NCI-H2029 treated with DMSO at 0.1 percent for 48 hours (cell line): ENCODE measurements around the gene OGFOD1.
"Not testable (repeated sequence)": the region's sequence is repeated elsewhere in the genome, so short reads cannot be mapped to it uniquely, and the experiment has no call there.

Source experiments
- DNase-seq: peaks from one replicate; lab custom pipeline; 2025; lab: John Stamatoyannopoulos, UW

The OGFOD1 gene

GRCh38 chr16:56480776-56481467, 29.6 kb downstream of the OGFOD1 start:
- DNase-seq, result no peak

DNA sequence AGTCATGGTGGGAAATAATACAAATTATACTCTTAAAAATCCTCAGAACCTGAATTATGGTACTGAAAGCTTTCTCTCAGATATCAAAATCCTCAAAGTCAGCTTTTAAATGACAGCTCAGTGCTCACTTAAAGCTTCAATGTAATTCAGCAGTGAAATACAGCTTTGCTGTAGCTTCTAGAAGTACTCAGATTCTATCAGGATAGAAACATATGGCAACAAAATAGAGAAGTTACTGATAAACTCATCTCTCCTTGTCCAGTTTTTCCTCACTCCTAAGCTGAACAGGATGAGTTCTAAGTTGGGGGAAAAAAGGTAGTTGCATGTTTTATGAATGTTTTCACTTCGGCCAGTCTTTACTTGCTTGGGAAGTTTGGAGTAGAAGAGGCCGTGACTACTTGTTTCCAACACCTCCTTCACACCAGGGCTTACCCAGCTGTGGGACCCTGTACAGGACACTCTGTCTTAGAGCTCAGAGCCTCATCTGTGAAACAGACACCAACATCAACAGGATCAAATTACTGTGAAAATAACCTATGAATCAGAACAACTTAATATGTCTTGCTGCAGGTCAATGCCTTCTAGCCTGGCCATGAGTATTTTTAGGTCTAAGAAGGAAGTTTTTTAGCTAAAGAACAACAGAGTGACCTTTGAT, 30.2 kb downstream of the OGFOD1 start:
- DNase-seq, result no peak

DNA sequence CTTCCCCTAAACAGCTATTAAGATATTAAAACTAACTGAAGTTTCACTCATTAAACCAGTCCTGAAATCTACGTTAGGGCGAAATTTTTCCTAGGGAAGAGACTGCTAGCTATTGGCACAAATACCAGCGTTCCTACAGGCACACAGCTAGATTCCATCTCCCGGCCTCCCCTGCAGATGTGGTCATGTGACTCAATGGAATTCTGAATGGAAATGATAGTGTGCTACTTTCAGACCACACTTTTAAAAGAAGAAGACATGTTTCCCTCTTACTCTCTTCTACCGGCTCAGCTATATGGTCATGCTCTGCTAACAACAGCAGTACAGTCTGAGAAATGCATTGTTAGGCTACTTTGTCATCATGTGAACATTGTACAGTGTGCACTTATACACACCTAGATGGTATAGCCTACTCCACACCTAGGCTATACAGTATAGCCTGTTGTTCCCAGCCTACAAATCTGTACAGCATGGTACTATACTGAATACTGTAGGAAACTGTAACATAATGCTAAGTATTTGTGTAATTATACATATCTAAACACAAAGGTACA, 31.4 kb downstream of the OGFOD1 start:
- DNase-seq, result no peak

- no peak for DNase-seq
Measured at GRCh38 chr16:56483394-56483793, 32.0 kb downstream of the OGFOD1 start.

DNA sequence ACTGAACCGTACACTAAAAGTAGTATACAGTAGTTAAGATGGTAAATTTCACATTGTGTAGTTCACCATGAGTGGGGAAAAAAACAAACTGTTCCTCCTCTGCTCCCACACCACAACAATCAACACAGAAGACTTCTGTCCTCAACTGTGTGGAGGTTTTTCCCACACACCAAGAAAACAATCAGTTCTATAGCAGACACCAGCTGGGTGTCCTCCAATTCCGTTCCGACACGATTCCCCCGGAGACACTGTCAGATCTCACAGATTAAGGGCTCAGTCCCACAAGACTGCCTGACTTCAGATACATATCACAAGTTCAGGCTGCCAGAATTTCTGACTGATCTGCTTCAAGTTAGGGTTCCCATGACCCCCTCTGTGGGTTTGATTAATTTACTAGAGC, 36.7 kb downstream of the OGFOD1 start:
- no peak for DNase-seq

DNA sequence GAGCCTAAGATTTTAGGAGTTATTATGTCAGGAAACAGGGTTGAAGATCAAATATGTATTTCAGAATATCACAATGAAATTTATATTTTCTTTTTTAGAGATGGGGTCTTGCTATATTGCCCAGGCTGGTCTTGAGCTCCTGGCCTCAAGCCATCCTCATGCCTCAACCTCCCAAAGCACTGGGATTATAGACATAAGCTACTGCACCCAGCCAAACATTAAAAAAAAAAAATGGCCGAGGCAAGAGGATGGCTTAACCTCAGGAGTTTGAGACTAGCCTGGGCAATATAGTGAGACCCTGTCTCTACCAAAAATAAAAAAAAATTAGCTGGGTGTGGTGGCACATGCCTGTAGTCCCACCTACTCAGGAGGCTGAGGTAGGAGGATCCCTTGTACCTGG, 37.5 kb downstream of the OGFOD1 start:
- DNase-seq, result not testable (repeated sequence)

DNA sequence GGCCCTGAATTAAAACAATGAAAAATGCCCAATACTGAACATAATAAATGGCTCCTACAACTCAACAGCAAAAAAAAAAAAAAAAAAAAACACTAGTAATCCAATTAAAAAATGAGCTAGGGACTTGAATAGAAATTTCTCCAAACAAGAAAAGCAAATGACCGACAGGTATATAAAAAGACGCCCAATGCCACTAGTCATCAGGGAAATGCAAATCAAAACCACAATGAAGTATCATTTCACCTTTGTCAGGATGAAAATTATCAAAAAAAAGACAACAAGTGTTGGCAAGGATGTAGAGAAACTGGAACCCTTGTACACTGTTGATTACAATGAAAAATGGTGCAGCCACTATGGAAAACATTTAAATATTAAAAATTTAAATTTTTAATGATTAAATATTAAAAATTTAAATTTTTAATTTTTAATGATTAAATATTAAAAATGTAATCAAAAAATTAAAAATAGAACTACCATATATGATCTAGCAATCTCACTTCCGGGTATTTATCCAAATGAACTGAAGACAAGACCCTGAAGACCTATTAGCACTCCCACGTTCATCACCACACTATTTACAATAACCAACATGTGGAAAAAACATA, 40.4 kb downstream of the OGFOD1 start:
- DNase-seq, result no peak

DNA sequence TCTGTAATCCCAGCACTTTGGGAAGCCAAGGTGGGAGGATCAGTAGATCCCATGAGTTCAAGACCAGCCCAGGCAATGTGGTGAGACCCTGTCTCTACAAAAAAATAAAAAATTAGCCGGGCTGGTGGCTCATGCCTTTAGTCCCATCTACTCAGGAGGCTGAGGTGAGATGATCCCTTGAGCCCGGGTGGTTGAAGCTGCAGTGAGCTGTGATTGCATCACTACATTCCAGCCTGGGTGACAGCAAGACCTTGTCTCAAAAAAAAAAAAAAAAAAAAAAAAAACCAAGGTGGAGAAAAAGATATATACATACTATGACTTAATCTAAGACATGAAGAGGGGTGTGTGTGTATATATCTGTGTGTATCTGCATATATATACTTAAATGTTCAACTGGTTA, 41.8 kb downstream of the OGFOD1 start:
- DNase-seq, result no peak

GRCh38 chr16:56493815-56494214, 42.5 kb downstream of the OGFOD1 start:
- DNase-seq, result no peak

- DNase-seq, result no peak
Measured at GRCh38 chr16:56505181-56505580, 53.8 kb downstream of the OGFOD1 start.

DNA sequence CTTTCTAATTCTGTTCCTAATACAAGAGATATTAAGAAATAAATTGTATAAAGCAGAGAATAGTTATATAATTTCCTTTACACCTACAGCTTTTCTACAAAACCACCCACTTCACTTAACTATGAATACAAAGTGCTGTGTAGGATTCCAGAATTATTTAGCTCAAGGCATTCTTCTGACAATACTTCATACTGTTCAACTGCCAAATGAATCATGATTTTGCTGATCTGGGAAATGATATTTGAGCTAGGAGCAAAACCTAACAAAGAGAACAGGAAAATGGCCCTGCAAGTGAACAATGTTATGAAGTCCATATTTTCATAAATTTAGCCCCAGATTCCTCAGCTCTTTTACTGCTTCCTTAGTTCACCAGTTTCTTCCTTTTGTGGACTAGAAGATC, 55.6 kb downstream of the OGFOD1 start:
- DNase-seq, result no peak

GRCh38 chr16:56510544-56510943, 59.2 kb downstream of the OGFOD1 start:
- no peak for DNase-seq

DNA sequence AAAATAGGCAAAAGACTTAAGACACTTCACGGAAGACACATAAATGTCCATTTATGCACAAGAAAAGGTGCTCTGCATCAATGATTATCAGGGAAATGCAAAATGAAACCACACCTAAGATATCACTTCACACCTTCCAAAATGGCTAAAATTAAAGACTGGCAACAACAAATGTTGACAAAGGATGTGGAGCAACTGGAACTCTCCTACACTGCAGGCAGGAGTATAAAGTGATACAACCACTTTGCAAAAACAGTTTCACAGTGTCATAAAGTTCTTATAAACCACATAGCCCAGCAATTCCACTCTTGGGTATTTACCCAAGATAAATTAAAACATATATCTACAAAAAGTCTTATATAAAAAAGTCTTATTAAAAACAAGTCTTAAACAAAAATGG, 60.7 kb downstream of the OGFOD1 start:
- no peak for DNase-seq

DNA sequence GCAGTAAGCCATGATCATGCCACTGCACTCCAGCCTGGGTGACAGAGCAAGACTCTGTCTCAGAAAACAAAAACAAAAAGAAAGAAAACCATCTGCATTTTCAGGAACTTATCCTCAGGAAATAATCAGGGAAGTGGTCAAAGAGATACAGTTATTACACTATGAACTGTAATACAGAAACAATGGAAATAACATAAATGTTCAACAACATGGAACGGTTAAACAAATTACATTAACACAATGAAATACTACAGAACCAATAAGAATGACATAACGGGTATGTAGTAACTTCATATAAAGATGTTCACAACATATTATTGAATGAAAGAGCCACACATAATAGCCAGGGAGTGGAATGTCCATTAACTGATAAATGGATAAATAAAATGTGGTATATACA, 61.7 kb downstream of the OGFOD1 start:
- no peak for DNase-seq

- DNase-seq, result no peak
Measured at GRCh38 chr16:56513972-56514371, 62.6 kb downstream of the OGFOD1 start.

DNA sequence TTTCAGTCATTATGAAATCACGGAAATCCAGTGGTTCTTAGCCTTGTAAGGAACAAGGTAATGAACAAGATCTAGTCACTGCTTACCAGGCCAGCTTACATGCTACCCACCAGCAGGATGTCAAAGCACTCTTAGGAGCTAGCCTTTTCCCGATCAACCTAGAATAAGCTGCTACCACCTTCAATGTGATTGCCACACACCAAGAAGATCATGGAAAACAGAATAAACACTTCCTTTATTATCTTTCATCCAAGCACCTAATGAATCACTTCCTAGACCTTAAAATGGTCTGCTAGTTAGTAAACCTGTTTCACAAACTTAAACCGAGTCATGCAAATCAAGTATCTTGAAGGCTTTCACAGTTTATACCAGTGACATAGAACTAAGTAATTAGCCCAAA, 63.5 kb downstream of the OGFOD1 start:
- DNase-seq, result no peak

GRCh38 chr16:56515665-56516064, 64.3 kb downstream of the OGFOD1 start:
- DNase-seq, result no peak

- no peak for DNase-seq
Measured at GRCh38 chr16:56517206-56517605, 65.9 kb downstream of the OGFOD1 start.

- no peak for DNase-seq
Measured at GRCh38 chr16:56518425-56518824, 67.1 kb downstream of the OGFOD1 start.

- DNase-seq, result peak; percentile 6
Measured at GRCh38 chr16:56519459-56520250, 68.3 kb downstream of the OGFOD1 start, which contains the start of gene BBS2. BBS2 (minus strand) TSS chr16:56520024; CDS start chr16:56519862, 162 bp downstream.

DNA sequence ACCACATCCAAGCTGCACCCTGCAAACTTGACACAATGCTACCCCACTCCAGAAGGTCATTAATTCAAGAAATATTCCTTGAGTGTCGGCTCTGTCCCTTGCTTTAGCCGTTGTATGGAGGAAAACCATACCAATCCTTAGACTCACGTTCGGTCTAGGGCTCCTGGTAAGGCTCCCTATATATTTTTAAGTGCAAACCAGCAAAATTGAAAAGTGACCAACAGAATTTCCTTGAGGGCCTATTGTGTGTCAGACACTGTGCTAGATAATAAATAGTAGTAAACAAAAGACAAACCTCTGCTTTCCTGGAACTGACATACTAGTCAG, 68.9 kb downstream of the OGFOD1 start:
- no peak for DNase-seq

DNA sequence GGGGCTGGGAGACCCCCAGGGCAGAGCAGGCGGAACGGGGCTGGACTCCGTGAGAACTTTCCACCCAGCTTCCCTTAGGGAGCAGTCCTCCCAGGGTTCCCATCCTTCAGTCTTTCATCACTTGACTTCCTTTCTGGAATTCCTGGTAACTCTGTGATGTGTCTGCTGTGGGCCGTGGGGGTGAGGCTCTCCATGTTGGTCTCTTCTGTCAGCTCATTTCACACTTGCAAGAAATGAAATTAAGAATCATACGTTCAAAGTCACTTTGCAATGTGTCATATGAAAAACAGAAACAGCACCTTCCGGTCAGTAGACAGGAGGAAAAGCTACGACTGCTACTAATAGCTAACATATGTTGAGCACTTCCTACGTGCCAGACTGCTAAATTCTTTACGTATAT, 73.9 kb downstream of the OGFOD1 start:
- no peak for DNase-seq
